SK-N-SH treated with all-trans-retinoic acid at 6 μM for 48 hours (cell line): ENCODE data around the gene HS3ST2.

Source experiments
- ATAC-seq: fragments of 200-7000 bp; cut with Tn5 transposase; 3 replicates; pipeline ENCODE4 v1.9.1; 2020; ENCODE audit warnings: mild to moderate bottlenecking, moderate library complexity
- BACH2 ChIP-seq: fragments of 250-450 bp; sonication (Bioruptor Pico); IDR thresholded peaks from 2 replicates; pipeline ENCODE4 v1.9.0; 2021; ENCODE audit warnings: mild to moderate bottlenecking, borderline replicate concordance
- CSDC2 ChIP-seq: fragments of 250-450 bp; sonication (Bioruptor Pico); IDR thresholded peaks from 2 replicates; pipeline ENCODE4 v1.5.0; 2020; ENCODE audit warnings: mild to moderate bottlenecking, moderate library complexity
- ESRRG ChIP-seq: fragments of 250-450 bp; sonication (Bioruptor Pico); IDR thresholded peaks from 2 replicates; pipeline ENCODE4 v1.6.1; 2021; ENCODE audit warnings: mild to moderate bottlenecking
- GLIS3 ChIP-seq: fragments of 250-450 bp; sonication (Bioruptor Pico); IDR thresholded peaks from 2 replicates; pipeline ENCODE4 v1.5.0; 2020; ENCODE audit warnings: mild to moderate bottlenecking, moderate library complexity
- ISL1 ChIP-seq: fragments of 250-450 bp; sonication (Bioruptor Pico); IDR thresholded peaks from 2 replicates; pipeline ENCODE4 v2.1.2; 2022; ENCODE audit warnings: mild to moderate bottlenecking, moderate library complexity
- OSR1 ChIP-seq: fragments of 250-450 bp; sonication (Bioruptor Pico); IDR thresholded peaks from 2 replicates; pipeline ENCODE4 v1.8.0; 2022; ENCODE audit warnings: moderate library complexity, mild to moderate bottlenecking, inconsistent platforms
- PPARA ChIP-seq: fragments of 250-450 bp; sonication (Bioruptor Pico); IDR thresholded peaks from 2 replicates; pipeline ENCODE4 v1.5.0; 2020; ENCODE audit warnings: mild to moderate bottlenecking, borderline replicate concordance
- SNAI2 ChIP-seq: fragments of 250-450 bp; sonication (Bioruptor Pico); IDR thresholded peaks from 2 replicates; pipeline ENCODE4 v1.5.0; 2020; ENCODE audit warnings: mild to moderate bottlenecking, moderate library complexity
- TOX ChIP-seq: fragments of 250-450 bp; sonication (Bioruptor Pico); IDR thresholded peaks from 2 replicates; pipeline ENCODE4 v1.8.0; 2021; ENCODE audit warnings: mild to moderate bottlenecking, moderate library complexity, borderline replicate concordance
- ZC3H10 ChIP-seq: fragments of 250-450 bp; sonication (Bioruptor Pico); IDR thresholded peaks from 2 replicates; pipeline ENCODE4 v1.5.1; 2021; ENCODE audit warnings: mild to moderate bottlenecking, moderate library complexity
- ZFP3 ChIP-seq: fragments of 250-450 bp; sonication (Bioruptor Pico); IDR thresholded peaks from 2 replicates; pipeline ENCODE4 v1.5.0; 2020; ENCODE audit warnings: mild to moderate bottlenecking, moderate library complexity
- ZFP30 ChIP-seq: fragments of 450-650 bp; formaldehyde crosslinking; IDR thresholded peaks from 2 replicates; pipeline ENCODE4 v1.5.0; 2022; ENCODE audit warnings: mild to moderate bottlenecking, moderate library complexity
- ZNF565 ChIP-seq: fragments of 450-650 bp; formaldehyde crosslinking; conservative IDR thresholded peaks from 2 replicates; pipeline ENCODE4 v1.5.0; 2020; ENCODE audit warnings: low read depth, mild to moderate bottlenecking, moderate library complexity
- ZNF70 ChIP-seq: fragments of 450-650 bp; formaldehyde crosslinking; IDR thresholded peaks from 2 replicates; pipeline ENCODE4 v1.5.0; 2020; ENCODE audit warnings: mild to moderate bottlenecking, moderate library complexity
- ZNF8 ChIP-seq: fragments of 450-650 bp; formaldehyde crosslinking; IDR thresholded peaks from 2 replicates; pipeline ENCODE4 v1.5.0; 2020; ENCODE audit warnings: mild to moderate bottlenecking, moderate library complexity
- TF ChIP-seq, protein P1 (sequence below): fragments of 250-450 bp; sonication (Bioruptor Pico); IDR thresholded peaks from 2 replicates; pipeline ENCODE4 v1.8.0; 2020; ENCODE audit warnings: mild to moderate bottlenecking, moderate library complexity, borderline replicate concordance
- TF ChIP-seq, protein P2 (sequence below): fragments of 250-450 bp; sonication (Bioruptor Pico); IDR thresholded peaks from 2 replicates; pipeline ENCODE4 v1.5.0; 2020; ENCODE audit warnings: mild to moderate bottlenecking, moderate library complexity
- TF ChIP-seq, protein P3 (sequence below): fragments of 250-450 bp; sonication (Bioruptor Pico); IDR thresholded peaks from 2 replicates; pipeline ENCODE4 v1.8.0; 2021; ENCODE audit warnings: low read depth, mild to moderate bottlenecking, moderate library complexity, borderline replicate concordance

The HS3ST2 gene

DNA sequence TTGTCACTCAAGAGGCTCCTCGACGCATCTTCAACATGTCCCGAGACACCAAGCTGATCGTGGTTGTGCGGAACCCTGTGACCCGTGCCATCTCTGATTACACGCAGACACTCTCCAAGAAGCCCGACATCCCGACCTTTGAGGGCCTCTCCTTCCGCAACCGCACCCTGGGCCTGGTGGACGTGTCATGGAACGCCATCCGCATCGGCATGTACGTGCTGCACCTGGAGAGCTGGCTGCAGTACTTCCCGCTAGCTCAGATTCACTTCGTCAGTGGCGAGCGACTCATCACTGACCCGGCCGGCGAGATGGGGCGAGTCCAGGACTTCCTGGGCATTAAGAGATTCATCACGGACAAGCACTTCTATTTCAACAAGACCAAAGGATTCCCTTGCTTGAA lies 101.0 kb downstream of the HS3ST2 start:
- no peak for TF ChIP-seq ZC3H10 (CRISPR knock-in tag)
- no peak for TF ChIP-seq GLIS3 (CRISPR knock-in tag)
- no peak for TF ChIP-seq CSDC2
- TF ChIP-seq SNAI2 (CRISPR knock-in tag) = no peak
- TF ChIP-seq ZFP3 = no peak
- no peak for TF ChIP-seq TOX
- TF ChIP-seq, protein P1, sequence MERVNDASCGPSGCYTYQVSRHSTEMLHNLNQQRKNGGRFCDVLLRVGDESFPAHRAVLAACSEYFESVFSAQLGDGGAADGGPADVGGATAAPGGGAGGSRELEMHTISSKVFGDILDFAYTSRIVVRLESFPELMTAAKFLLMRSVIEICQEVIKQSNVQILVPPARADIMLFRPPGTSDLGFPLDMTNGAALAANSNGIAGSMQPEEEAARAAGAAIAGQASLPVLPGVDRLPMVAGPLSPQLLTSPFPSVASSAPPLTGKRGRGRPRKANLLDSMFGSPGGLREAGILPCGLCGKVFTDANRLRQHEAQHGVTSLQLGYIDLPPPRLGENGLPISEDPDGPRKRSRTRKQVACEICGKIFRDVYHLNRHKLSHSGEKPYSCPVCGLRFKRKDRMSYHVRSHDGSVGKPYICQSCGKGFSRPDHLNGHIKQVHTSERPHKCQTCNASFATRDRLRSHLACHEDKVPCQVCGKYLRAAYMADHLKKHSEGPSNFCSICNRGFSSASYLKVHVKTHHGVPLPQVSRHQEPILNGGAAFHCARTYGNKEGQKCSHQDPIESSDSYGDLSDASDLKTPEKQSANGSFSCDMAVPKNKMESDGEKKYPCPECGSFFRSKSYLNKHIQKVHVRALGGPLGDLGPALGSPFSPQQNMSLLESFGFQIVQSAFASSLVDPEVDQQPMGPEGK (CRISPR knock-in tag) = no peak
- no peak for TF ChIP-seq ZNF565 (CRISPR knock-in tag)
- no peak for TF ChIP-seq ZFP30
- TF ChIP-seq OSR1 (CRISPR knock-in tag) = no peak
- TF ChIP-seq, protein P2, sequence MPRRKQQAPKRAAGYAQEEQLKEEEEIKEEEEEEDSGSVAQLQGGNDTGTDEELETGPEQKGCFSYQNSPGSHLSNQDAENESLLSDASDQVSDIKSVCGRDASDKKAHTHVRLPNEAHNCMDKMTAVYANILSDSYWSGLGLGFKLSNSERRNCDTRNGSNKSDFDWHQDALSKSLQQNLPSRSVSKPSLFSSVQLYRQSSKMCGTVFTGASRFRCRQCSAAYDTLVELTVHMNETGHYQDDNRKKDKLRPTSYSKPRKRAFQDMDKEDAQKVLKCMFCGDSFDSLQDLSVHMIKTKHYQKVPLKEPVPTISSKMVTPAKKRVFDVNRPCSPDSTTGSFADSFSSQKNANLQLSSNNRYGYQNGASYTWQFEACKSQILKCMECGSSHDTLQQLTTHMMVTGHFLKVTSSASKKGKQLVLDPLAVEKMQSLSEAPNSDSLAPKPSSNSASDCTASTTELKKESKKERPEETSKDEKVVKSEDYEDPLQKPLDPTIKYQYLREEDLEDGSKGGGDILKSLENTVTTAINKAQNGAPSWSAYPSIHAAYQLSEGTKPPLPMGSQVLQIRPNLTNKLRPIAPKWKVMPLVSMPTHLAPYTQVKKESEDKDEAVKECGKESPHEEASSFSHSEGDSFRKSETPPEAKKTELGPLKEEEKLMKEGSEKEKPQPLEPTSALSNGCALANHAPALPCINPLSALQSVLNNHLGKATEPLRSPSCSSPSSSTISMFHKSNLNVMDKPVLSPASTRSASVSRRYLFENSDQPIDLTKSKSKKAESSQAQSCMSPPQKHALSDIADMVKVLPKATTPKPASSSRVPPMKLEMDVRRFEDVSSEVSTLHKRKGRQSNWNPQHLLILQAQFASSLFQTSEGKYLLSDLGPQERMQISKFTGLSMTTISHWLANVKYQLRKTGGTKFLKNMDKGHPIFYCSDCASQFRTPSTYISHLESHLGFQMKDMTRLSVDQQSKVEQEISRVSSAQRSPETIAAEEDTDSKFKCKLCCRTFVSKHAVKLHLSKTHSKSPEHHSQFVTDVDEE (CRISPR knock-in tag) = no peak
- no peak for TF ChIP-seq BACH2 (CRISPR knock-in tag)
- no peak for TF ChIP-seq ISL1 (CRISPR knock-in tag)
- no peak for TF ChIP-seq ZNF70
- ATAC-seq = no peak

DNA sequence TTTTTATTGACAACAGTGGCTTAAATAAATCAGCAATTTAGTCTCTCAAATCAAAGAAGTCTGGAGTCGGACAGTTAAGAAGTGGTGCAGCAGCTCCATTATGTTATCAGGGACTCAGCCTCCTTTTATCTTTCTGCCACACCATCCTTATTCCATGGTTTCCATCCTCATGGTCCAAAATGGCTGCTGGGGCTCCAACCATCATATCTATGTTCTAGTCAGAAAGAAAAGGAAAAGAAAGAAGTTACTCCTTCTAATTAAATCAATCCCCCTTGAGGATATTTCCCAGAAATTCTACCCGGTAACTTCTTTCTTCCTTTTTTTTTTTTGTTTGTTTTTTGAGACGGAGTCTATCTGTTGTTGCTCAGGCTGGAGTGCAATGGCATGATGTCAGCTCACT lies 109.5 kb downstream of the HS3ST2 start:
- no peak for ATAC-seq
- no peak for TF ChIP-seq ESRRG
- TF ChIP-seq, protein P1 (CRISPR knock-in tag) = no peak
- no peak for TF ChIP-seq CSDC2
- no peak for TF ChIP-seq ZNF70
- no peak for TF ChIP-seq PPARA (CRISPR knock-in tag)
- TF ChIP-seq, protein P2 (CRISPR knock-in tag) = no peak
- TF ChIP-seq ZNF565 (CRISPR knock-in tag) = no peak
- no peak for TF ChIP-seq ZNF8 (CRISPR knock-in tag)
- TF ChIP-seq, protein P3, sequence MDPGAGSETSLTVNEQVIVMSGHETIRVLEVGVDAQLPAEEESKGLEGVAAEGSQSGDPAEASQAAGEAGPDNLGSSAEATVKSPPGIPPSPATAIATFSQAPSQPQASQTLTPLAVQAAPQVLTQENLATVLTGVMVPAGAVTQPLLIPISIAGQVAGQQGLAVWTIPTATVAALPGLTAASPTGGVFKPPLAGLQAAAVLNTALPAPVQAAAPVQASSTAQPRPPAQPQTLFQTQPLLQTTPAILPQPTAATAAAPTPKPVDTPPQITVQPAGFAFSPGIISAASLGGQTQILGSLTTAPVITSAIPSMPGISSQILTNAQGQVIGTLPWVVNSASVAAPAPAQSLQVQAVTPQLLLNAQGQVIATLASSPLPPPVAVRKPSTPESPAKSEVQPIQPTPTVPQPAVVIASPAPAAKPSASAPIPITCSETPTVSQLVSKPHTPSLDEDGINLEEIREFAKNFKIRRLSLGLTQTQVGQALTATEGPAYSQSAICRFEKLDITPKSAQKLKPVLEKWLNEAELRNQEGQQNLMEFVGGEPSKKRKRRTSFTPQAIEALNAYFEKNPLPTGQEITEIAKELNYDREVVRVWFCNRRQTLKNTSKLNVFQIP (CRISPR knock-in tag) = no peak

DNA sequence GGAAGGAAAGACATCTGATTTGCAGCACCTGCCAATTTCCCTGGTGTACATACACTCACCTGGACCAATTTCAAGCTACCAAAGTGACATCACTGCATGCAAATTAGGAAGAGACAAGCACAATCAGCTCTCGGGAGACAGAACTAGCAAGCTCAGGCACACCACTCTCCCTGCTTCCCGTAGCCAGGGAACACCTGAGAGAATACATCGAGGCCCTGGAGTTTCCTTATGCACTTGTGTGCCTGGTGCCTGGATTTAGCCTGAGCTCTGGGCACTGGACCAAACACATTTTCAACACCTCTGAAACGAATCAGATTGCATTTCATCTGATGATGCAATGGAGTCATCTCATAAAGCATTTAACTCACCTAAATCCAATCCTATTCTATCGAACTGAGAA lies 110.5 kb downstream of the HS3ST2 start:
- ATAC-seq = no peak
- TF ChIP-seq ZNF565 (CRISPR knock-in tag) (no peak), ISL1 (CRISPR knock-in tag) (no peak), ESRRG (no peak), GLIS3 (CRISPR knock-in tag) (no peak), ZC3H10 (CRISPR knock-in tag) (no peak), ZFP3 (no peak), ZNF70 (no peak), OSR1 (CRISPR knock-in tag) (no peak), BACH2 (CRISPR knock-in tag) (no peak)
- TF ChIP-seq, protein P3 (CRISPR knock-in tag) = no peak
- TF ChIP-seq, protein P2 (CRISPR knock-in tag) = no peak
